Measurements from ENCODE around the gene GPHN. TPM values are rescaled to one million over a fixed set of nuclear protein-coding genes. Genes with fewer than 3 reads are reported as not detected.
"Not testable (repeated sequence)": the region's sequence is repeated elsewhere in the genome, so short reads cannot be mapped to it uniquely, and the experiment has no call there.

Gene GPHN
- total RNA-seq, 1 donor from 2014 or later: 12.5 TPM

DNA sequence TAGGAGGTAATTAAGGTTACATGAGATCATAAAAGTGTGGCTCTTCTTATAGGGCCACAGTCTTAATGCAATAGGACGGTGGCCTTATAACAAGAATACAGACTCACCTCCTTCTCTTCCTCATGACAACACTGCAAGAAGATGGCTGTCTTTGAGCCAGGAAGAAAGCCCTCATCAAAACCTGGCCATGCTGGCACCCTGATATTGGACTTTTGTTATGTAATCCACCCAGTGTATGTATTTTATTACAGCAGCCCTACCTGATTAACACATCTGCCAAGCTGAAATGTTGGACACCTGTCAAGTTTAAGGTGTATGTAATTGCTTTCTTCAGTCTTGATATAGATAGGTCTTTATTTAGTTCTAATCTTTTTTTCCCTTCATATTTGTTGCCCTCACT, 217.0 kb downstream of the GPHN start:
- Histone ChIP-seq H3K27ac (no peak overlapping the region), H3K27me3 (no peaks in the 10 kb centered on the region), H3K4me1 (no peaks in the 10 kb centered on the region), H3K9me3 (no peaks in the 10 kb centered on the region), H3K36me3 (no peaks in the 10 kb centered on the region), H3K4me3 (no peak overlapping the region)
- no peak for DNase-seq (ENCODE audit: extremely low spot score in 2 of 2)
- TF ChIP-seq POLR2AphosphoS5 (IDR thresholded peaks at IDR 0.05; ENCODE audit: insufficient read depth in 1 of 2, low read depth in 1 of 2): no peak
- TF ChIP-seq POLR2A (IDR thresholded peaks at IDR 0.05): no peak
- TF ChIP-seq, protein P1, sequence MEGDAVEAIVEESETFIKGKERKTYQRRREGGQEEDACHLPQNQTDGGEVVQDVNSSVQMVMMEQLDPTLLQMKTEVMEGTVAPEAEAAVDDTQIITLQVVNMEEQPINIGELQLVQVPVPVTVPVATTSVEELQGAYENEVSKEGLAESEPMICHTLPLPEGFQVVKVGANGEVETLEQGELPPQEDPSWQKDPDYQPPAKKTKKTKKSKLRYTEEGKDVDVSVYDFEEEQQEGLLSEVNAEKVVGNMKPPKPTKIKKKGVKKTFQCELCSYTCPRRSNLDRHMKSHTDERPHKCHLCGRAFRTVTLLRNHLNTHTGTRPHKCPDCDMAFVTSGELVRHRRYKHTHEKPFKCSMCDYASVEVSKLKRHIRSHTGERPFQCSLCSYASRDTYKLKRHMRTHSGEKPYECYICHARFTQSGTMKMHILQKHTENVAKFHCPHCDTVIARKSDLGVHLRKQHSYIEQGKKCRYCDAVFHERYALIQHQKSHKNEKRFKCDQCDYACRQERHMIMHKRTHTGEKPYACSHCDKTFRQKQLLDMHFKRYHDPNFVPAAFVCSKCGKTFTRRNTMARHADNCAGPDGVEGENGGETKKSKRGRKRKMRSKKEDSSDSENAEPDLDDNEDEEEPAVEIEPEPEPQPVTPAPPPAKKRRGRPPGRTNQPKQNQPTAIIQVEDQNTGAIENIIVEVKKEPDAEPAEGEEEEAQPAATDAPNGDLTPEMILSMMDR (IDR thresholded peaks at IDR 0.05): no peak
- intact Hi-C loops (cut with DNase I): no loop called here

DNA sequence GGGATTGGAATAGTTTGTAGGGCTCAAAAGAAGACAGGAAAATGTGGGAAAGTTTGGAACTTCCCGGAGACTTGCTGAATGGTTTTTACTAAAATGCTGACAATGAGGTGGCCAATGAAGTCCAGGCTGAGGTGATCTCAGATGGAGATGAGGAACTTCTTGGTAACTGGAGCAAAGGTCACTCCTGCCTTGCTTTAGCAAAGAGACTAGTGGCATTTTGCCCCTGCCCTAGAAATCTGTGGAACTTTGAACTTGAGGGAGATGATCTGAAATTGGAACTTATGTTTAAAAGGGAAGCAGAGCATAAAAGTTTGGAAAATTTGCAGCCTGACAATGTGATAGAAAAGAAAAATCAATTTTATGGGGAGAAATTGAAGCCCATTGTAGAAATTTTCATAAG, 223.4 kb downstream of the GPHN start:
- H3K27me3 ChIP-seq; DNase-seq (ENCODE audit: extremely low spot score in 2 of 2); H3K27ac ChIP-seq; H3K36me3 ChIP-seq; intact Hi-C loops (cut with DNase I); H3K4me3 ChIP-seq; H3K9me3 ChIP-seq; H3K4me1 ChIP-seq: not testable (repeated sequence)

DNA sequence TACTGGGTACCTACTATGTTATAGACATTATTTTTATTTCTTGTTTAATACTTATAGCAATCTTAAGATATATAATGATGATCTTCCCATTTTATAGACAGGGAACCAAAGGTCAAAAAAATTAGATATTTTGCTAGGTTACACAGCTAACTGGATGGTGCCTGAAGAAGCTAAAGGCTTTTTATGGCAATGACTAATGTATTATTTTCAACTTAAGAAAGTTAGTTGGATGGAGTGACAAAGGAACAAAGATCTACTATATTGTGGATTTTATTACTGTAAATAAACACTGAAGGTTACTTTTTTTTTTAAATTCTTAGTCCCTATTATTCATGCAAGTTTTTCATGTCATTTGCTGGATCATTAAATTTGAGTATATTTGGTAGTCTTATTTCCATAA, 227.9 kb downstream of the GPHN start:
- no peaks in the 10 kb centered on the region for H3K36me3 ChIP-seq
- no peaks in the 10 kb centered on the region for H3K4me1 ChIP-seq
- H3K27me3 ChIP-seq: no peaks in the 10 kb centered on the region
- no peaks in the 10 kb centered on the region for H3K9me3 ChIP-seq
- no peak overlapping the region for H3K4me3 ChIP-seq
- TF ChIP-seq POLR2A (IDR thresholded peaks at IDR 0.05) (no peak), POLR2AphosphoS5 (IDR thresholded peaks at IDR 0.05; ENCODE audit: insufficient read depth in 1 of 2, low read depth in 1 of 2) (no peak)
- TF ChIP-seq, protein P1 (IDR thresholded peaks at IDR 0.05): no peak
- no peak for DNase-seq (ENCODE audit: extremely low spot score in 2 of 2)
- H3K27ac ChIP-seq: no peak overlapping the region
- intact Hi-C loops (cut with DNase I): no loop called here

DNA sequence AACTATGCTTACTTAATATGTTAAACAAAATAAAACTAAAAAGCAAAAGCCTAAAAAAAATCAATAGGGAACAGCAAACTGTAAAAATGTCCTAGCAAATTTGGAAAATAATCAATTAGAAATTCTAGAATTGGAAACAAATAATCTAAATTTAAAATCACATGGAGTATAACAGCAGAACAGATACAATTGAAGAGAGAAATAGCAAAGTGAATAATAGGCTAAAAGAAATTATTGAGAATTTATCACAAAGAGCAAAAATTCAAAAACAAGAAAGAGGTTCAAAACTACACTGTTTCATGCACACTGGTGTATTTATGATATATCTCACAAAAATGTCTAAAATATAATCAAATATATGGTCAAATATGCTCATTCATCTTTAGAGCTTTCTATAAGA, 231.9 kb downstream of the GPHN start:
- intact Hi-C loops (cut with DNase I): no loop called here
- H3K36me3 ChIP-seq: no peaks in the 10 kb centered on the region
- no peak overlapping the region for H3K27ac ChIP-seq
- no peaks in the 10 kb centered on the region for H3K9me3 ChIP-seq
- H3K4me3 ChIP-seq: no peak overlapping the region
- DNase-seq (ENCODE audit: extremely low spot score in 2 of 2): no peak
- H3K4me1 ChIP-seq: no peaks in the 10 kb centered on the region
- no peaks in the 10 kb centered on the region for H3K27me3 ChIP-seq
- TF ChIP-seq POLR2A (IDR thresholded peaks at IDR 0.05) (no peak), POLR2AphosphoS5 (IDR thresholded peaks at IDR 0.05; ENCODE audit: insufficient read depth in 1 of 2, low read depth in 1 of 2) (no peak)
- TF ChIP-seq, protein P1 (IDR thresholded peaks at IDR 0.05): no peak

DNA sequence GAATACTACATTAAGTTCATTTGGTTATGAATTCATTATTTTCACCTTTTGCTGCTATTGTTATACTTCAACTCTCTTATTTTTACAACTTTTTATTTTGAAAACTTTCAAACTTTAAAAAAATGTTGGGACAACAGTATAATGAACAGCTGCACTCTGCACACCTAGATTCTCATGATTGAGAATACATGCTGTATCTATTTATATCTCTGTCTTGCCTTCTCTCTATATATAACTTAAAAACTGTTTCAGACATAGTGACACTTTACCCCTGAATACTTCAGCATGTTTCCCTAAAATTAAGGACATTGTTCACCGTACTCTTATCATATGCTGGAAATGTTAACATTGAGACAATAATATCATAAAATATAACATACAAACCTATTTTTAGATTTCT, 237.1 kb downstream of the GPHN start:
- no peak for TF ChIP-seq POLR2AphosphoS5 (IDR thresholded peaks at IDR 0.05; ENCODE audit: insufficient read depth in 1 of 2, low read depth in 1 of 2)
- TF ChIP-seq POLR2A (IDR thresholded peaks at IDR 0.05): no peak
- TF ChIP-seq, protein P1 (IDR thresholded peaks at IDR 0.05): no peak
- Histone ChIP-seq H3K27me3 (no peaks in the 10 kb centered on the region), H3K4me3 (no peak overlapping the region), H3K4me1 (no peaks in the 10 kb centered on the region), H3K36me3 (no peaks in the 10 kb centered on the region), H3K9me3 (no peaks in the 10 kb centered on the region), H3K27ac (no peak overlapping the region)
- DNase-seq (ENCODE audit: extremely low spot score in 2 of 2): no peak
- intact Hi-C loops (cut with DNase I): no loop called here
